Ramos (cell line): ENCODE measurements around the gene NDUFA12.

Experiments used
- in situ Hi-C: fragments of 300-500 bp; cut with MboI; formaldehyde crosslinking; loops from one replicate; pipeline ENCODE4 v1.14.3; 2022; ENCODE audit warnings: low sequenced_read_pairs; ENCODE audit not compliant: unreplicated experiment

NDUFA12 gene

GRCh38 chr12:94948232-94948810 is 55.2 kb downstream of the NDUFA12 start:
- in situ Hi-C loops, result no loop called here

GRCh38 chr12:94942663-94943062 is 60.8 kb downstream of the NDUFA12 start:
- in situ Hi-C loops, result no loop called here

- in situ Hi-C loops, result no loop called here
Observed at GRCh38 chr12:94941440-94941862, 62.0 kb downstream of the NDUFA12 start.

- in situ Hi-C loops, result no loop called here
Observed at GRCh38 chr12:94940771-94941170, 62.7 kb downstream of the NDUFA12 start.

GRCh38 chr12:94938583-94938982 is 64.9 kb downstream of the NDUFA12 start:
- in situ Hi-C loops, result no loop called here

GRCh38 chr12:94930772-94931171 is 72.7 kb downstream of the NDUFA12 start:
- in situ Hi-C loops, result no loop called here

- in situ Hi-C loops, result no loop called here
Observed at GRCh38 chr12:94930216-94930654, 73.3 kb downstream of the NDUFA12 start.

GRCh38 chr12:94929780-94930179 is 73.7 kb downstream of the NDUFA12 start:
- in situ Hi-C loops, result no loop called here

- in situ Hi-C loops, result no loop called here
Observed at GRCh38 chr12:94925729-94926128, 77.8 kb downstream of the NDUFA12 start.

GRCh38 chr12:94925206-94925605 is 78.3 kb downstream of the NDUFA12 start:
- in situ Hi-C loops, result no loop called here

- in situ Hi-C loops, result no loop called here
Observed at GRCh38 chr12:94922561-94922960, 80.9 kb downstream of the NDUFA12 start.
